IMR-90 (cell line): ENCODE measurements around the gene DMD. TPM values are rescaled to one million over a fixed set of nuclear protein-coding genes. Genes with fewer than 3 reads are reported as not detected.

Experiments used
- ATAC-seq: fragments of 200-7000 bp; cut with Tn5 transposase; 2 replicates; pipeline ENCODE4 v1.9.1; 2020; ENCODE audit warnings: low read depth, mild to moderate bottlenecking, moderate library complexity
- BruUV-seq: library from RNA; stranded (reverse); fragments of 400-500 nt; replicated peaks from 2 replicates; lab custom pipeline; 2021; lab: Mats Ljungman, UMichigan
- CTCF ChIA-PET: fragments of 300-600 bp; formaldehyde crosslinking; extraction: SDS; loops from one replicate; lab custom pipeline; 2021; ENCODE audit warnings: antibody characterized with exemption; lab: Yijun Ruan, JAX
- POLR2A ChIA-PET: fragments of 300-600 bp; sonication (Branson Sonifier 250); formaldehyde crosslinking; loops from one replicate; lab custom pipeline; 2022; ENCODE audit warnings: antibody characterized with exemption; ENCODE audit not compliant: unreplicated experiment; lab: Charles Lee
- DNase-seq: peaks from one replicate; pipeline ENCODE4 v3.0.0; 2013
- H2AFZ ChIP-seq: replicated peaks from 2 replicates; pipeline ENCODE3; 2013; ENCODE audit warnings: low read length, mild to moderate bottlenecking; ENCODE audit not compliant: poor library complexity
- H2AK5ac ChIP-seq: 2 replicates; pipeline ENCODE4 v1.6.1; 2013; ENCODE audit warnings: low read depth, low read length, inconsistent platforms
- H2AK9ac ChIP-seq: replicated peaks from 2 replicates; pipeline ENCODE3; 2013; ENCODE audit warnings: mild to moderate bottlenecking, low read depth, low read length, moderate library complexity; ENCODE audit not compliant: poor library complexity
- H2BK120ac ChIP-seq: 2 replicates; pipeline ENCODE4 v1.6.1; 2013; ENCODE audit warnings: low read depth, low read length, inconsistent platforms
- H2BK15ac ChIP-seq: 3 replicates; pipeline ENCODE4 v1.6.1; 2013; ENCODE audit warnings: low read depth, low read length, inconsistent platforms
- H2BK20ac ChIP-seq: 2 replicates; pipeline ENCODE4 v1.6.1; 2013; ENCODE audit warnings: low read depth, mild to moderate bottlenecking, inconsistent platforms, low read length, moderate library complexity
- H2BK5ac ChIP-seq: 2 replicates; pipeline ENCODE4 v1.6.1; 2013; ENCODE audit warnings: mild to moderate bottlenecking, low read depth, low read length, inconsistent platforms; ENCODE audit not compliant: poor library complexity, severe bottlenecking
- H3K14ac ChIP-seq: replicated peaks from 2 replicates; pipeline ENCODE4 v1.6.1; 2013; ENCODE audit warnings: low read depth, low read length, inconsistent platforms
- H3K18ac ChIP-seq: 2 replicates; pipeline ENCODE4 v1.6.1; 2013; ENCODE audit warnings: low read depth, low read length, control low read depth
- H3K23ac ChIP-seq: 2 replicates; pipeline ENCODE4 v1.6.1; 2013; ENCODE audit warnings: low read depth, low read length, inconsistent platforms
- H3K27ac ChIP-seq: 2 replicates; pipeline ENCODE4 v1.5.1; 2013; ENCODE audit warnings: mild to moderate bottlenecking, control low read depth, low read length; ENCODE audit not compliant: insufficient read depth
- H3K27me3 ChIP-seq: 2 replicates; pipeline ENCODE4 v1.6.1; 2013; ENCODE audit warnings: low read length; ENCODE audit not compliant: control insufficient read depth, insufficient read depth
- H3K36me3 ChIP-seq: 2 replicates; pipeline ENCODE4 v1.6.1; 2013; ENCODE audit warnings: low read length, mixed read lengths; ENCODE audit not compliant: control insufficient read depth, insufficient read depth
- H3K4ac ChIP-seq: 2 replicates; pipeline ENCODE4 v1.6.1; 2013; ENCODE audit warnings: low read depth, low read length, inconsistent platforms
- H3K4me1 ChIP-seq: 2 replicates; pipeline ENCODE4 v1.6.1; 2013; ENCODE audit warnings: low read length, mixed read lengths; ENCODE audit not compliant: control insufficient read depth, insufficient read depth
- H3K4me2 ChIP-seq: 2 replicates; pipeline ENCODE4 v1.6.1; 2013; ENCODE audit warnings: low read depth, mild to moderate bottlenecking, control low read depth, low read length, moderate library complexity
- H3K4me3 ChIP-seq: 2 replicates; pipeline ENCODE4 v1.5.1; 2013; ENCODE audit warnings: low read depth, mild to moderate bottlenecking, control low read depth, low read length, moderate library complexity; ENCODE audit not compliant: insufficient read depth
- H3K56ac ChIP-seq: 2 replicates; pipeline ENCODE4 v1.6.1; 2013; ENCODE audit warnings: low read length, inconsistent platforms; ENCODE audit not compliant: insufficient read depth; ENCODE audit errors: extremely low read depth
- H3K79me1 ChIP-seq, 2 experiments: 2 replicates each; pipeline ENCODE4 v1.6.1; 2013; ENCODE audit warnings: low read length in 2 of 2, inconsistent platforms in 1 of 2, low read depth in 1 of 2
- H3K9ac ChIP-seq: 2 replicates; pipeline ENCODE4 v1.6.1; 2013; ENCODE audit warnings: low read depth, low read length, control low read depth
- H3K9me1 ChIP-seq: 2 replicates; pipeline ENCODE4 v1.6.1; 2013; ENCODE audit warnings: low read length, inconsistent platforms; ENCODE audit not compliant: insufficient read depth
- H3K9me3 ChIP-seq: 2 replicates; pipeline ENCODE4 v1.6.1; 2013; ENCODE audit warnings: low read length; ENCODE audit not compliant: control insufficient read depth, insufficient read depth
- H4K20me1 ChIP-seq: 2 replicates; pipeline ENCODE4 v1.6.1; 2013; ENCODE audit warnings: low read length, inconsistent platforms; ENCODE audit not compliant: insufficient read depth
- H4K5ac ChIP-seq: 2 replicates; pipeline ENCODE4 v1.6.1; 2013; ENCODE audit warnings: mild to moderate bottlenecking, low read depth, low read length, control low read depth
- H4K8ac ChIP-seq, 2 experiments: 2 replicates each; pipeline ENCODE4 v1.6.1; 2013; ENCODE audit warnings: low read depth in 2 of 2, low read length in 2 of 2, control low read depth in 1 of 2, inconsistent platforms in 1 of 2
- H4K91ac ChIP-seq: 2 replicates; pipeline ENCODE4 v1.6.1; 2013; ENCODE audit warnings: low read depth, low read length, inconsistent platforms; ENCODE audit not compliant: insufficient read depth
- CEBPB ChIP-seq: IDR thresholded peaks from 2 replicates; pipeline ENCODE4 v1.6.1; 2012; ENCODE audit warnings: low read depth, low read length, improper control_type of control experiment
- NFE2L2 ChIP-seq: fragments of 150-350 bp; IDR thresholded peaks from 2 replicates; pipeline ENCODE4 v1.6.1; 2016; ENCODE audit warnings: low read depth, mild to moderate bottlenecking, low read length
- WGBS, 2 experiments: methylation state at CpG; one replicate each; pipeline versions ENCODE4 v1.1.5 to v1.1.7; 2013; ENCODE audit warnings: missing lambda C conversion rate in 2 of 2; ENCODE audit not compliant: insufficient read length in 1 of 2; ENCODE audit errors: extremely low coverage in 2 of 2; 5-methylcytosine and 5-hydroxymethylcytosine counted together
- dilution Hi-C: fragments of 300-500 bp; cut with HindIII; formaldehyde crosslinking; loops from one replicate; pipeline ENCODE4 v1.14.3; 2018; ENCODE audit warnings: low sequenced_read_pairs; ENCODE audit not compliant: unreplicated experiment
- in situ Hi-C: fragments of 300-500 bp; cut with MboI; formaldehyde crosslinking; loops from 3 replicates; pipeline ENCODE4 v1.14.3; 2019; ENCODE audit warnings: low sequenced_read_pairs, inconsistent platforms, mixed read lengths
- intact Hi-C: fragments of 100-400 bp; cut with micrococcal nuclease; formaldehyde crosslinking; loops from 2 replicates; pipeline ENCODE4 v1.10.0; 2022
- polyA plus RNA-seq, 3 experiments: library from polyadenylated mRNA; depleted of rRNA; stranded (reverse); fragments of >200 nt; gene quantifications; 2 replicates each; pipeline ENCODE4 v1.2.3, GENCODE V29; 2012; ENCODE audit warnings: low replicate concordance in 1 of 3
- total RNA-seq: library from RNA; depleted of rRNA; stranded (reverse); fragments of >200 nt; gene quantifications from 2 replicates; pipeline ENCODE4 v1.2.3, GENCODE V29; 2012

DMD gene
- total and polyA plus RNA-seq, 2 of the 4 experiments (the other 2 are of a cell fraction) = 6.6 to 11.8 TPM

DNA sequence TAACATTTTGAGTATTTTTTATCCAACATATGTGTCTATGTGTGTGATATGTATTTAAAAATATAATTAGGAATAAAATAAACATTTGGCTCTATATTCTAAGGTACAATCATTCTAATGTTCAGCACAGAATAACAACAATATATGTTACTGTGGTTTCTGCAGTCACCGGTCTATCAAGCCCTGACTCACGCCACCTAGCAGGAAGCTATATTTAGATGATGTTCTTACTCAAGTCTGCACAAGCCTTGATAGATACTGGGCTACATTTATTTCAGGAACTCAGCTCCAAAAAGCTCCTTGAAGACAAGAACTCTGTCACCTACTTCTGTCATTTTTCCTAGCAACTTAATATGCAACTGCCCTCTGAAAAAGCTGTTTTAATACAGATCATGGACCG lies 1987.5 kb downstream of the DMD start:
- Histone ChIP-seq H3K18ac (peak overlapping the region; percentile 16; the same call in 1 of the 2 replicates), H3K79me1 (0 out of 4 replicates have a peak, but pooled peaks cover 0 to 5% of the 10 kb centered on the region in 2 experiments), H2BK20ac (peak overlapping the region; percentile 46; the same call in 1 of the 2 replicates), H2AFZ (no peak overlapping the region), H3K4me1 (peaks cover 4% of the 10 kb centered on the region), H3K23ac (no peak overlapping the region), H2BK5ac (peak overlapping the region; percentile 57), H3K27me3 (no peaks in the 10 kb centered on the region), H3K56ac (no peak overlapping the region), H2BK120ac (0 out of 2 replicates have a peak overlapping the region, but pooled peaks have one; percentile 54), H2AK9ac (no peak overlapping the region), H3K9me3 (no peaks in the 10 kb centered on the region), H3K9me1 (peaks cover 5% of the 10 kb centered on the region), H4K8ac (no peak overlapping the region), H2AK5ac (no peak overlapping the region), H2BK15ac (no peak overlapping the region), H4K5ac (no peak overlapping the region), H3K14ac (no peak overlapping the region), H3K4me3 (no peak overlapping the region), H3K36me3 (no peaks in the 10 kb centered on the region), H3K27ac (no peak overlapping the region), H4K20me1 (no peaks in the 10 kb centered on the region), H3K9ac (no peak overlapping the region), H4K91ac (no peak overlapping the region), H3K4me2 (peak overlapping the region; percentile 25; the same call in 1 of the 2 replicates), H3K4ac (no peak overlapping the region)
- ChIA-PET POLR2A (no interaction called here), CTCF (interaction anchor here (2.2 kb wide), 1 partner anchor 10 kb away, joined by 8 read pairs; no protein-coding TSS in a partner anchor)
- dilution Hi-C loops (no loop called here), intact Hi-C loops (loop anchor here (5.0 kb wide), 1 partner anchor 93 kb away; no protein-coding TSS in a partner anchor), in situ Hi-C loops (no loop called here)
- ATAC-seq (peak; percentile 31; the same call in 1 of the 2 replicates), DNase-seq (peak; percentile 80)
- WGBS, 2 experiments = no CpG with 5 or more reads among the region's 3 CpGs
- no TSS peak for BruUV-seq
- TF ChIP-seq NFE2L2 (no peak), CEBPB (0 out of 2 replicates have a peak, but pooled peaks have one; percentile 12)
